ENCODE results near the gene ASXL1. TPM values are rescaled to one million over a fixed set of nuclear protein-coding genes. Genes with fewer than 3 reads are reported as not detected.

ASXL1 gene
- total RNA-seq, 1 donor from 2014 or later, result 27.5 TPM

DNA sequence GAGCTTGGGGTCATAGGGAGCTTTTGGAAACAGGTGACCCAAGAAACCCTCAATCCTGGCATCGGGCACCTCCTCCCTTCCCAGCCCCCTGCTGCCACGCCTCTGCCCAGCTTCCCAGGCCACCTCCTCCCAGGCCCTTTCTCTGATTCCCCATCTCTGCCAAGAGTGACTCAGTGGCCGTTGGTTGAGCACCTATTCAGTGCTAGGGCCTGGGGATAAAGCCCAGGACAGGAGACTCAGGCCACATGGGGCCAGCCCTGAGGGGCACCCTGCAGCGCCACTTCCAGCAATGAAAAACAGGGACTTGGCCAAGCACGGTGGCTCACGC is 110.1 kb downstream of the ASXL1 start:
- no peak for ATAC-seq

- no peak for ATAC-seq
These were observed 110.7 kb downstream of the ASXL1 start for GRCh38 chr20:32468860-32469259.

GRCh38 chr20:32470025-32470861 is 112.1 kb downstream of the ASXL1 start:
- ATAC-seq, result peak; percentile 38

DNA sequence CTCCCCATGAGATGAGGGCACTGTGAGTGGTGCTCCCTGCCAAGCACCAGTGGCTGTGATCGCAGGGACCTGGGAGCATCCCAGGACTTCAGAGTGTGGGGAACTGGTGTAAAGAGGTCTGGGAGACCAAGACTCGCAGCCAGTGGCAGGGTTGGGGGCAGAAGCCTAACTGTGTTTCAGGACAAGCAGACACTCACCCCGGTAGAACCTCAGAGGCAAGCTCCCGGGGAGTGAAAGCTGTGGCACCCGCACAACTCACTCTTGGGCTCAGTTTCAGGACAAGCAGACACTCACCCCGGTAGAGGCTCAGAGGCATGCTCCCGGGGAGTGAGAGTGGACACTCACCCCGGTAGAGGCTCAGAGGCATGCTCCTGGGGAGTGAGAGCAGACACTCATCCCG is 112.8 kb downstream of the ASXL1 start:
- no peak for ATAC-seq

DNA sequence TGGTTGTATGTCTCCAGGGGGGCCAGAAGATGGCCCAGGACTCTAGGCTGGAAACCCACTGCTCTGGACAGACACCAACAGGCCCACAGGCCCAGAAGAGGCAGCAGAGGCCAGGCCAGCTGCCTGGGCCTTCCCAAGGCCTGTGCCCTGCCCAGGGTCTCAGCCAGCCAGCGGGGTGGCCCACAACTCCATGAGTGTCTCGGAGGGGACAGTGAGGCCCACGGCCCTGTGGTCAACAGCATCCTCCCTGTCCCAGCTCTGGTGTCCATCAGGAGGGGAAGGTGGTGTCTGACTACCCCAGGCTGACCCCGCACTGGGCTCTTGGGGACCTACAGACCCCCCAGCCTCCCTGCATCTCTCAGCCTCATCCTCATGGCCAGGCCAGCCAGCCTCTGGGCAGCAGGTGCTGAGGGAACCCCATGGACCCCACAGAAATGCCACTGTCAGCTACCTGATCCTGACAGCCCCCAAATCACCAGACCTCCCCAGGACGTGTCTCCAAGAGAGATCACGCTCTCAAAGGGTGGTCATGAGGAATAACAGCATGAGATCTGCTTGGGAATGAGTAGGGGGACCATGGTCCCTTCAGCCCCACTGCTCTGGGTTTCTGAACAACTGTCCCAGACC is 114.6 kb downstream of the ASXL1 start:
- ATAC-seq, result no peak

DNA sequence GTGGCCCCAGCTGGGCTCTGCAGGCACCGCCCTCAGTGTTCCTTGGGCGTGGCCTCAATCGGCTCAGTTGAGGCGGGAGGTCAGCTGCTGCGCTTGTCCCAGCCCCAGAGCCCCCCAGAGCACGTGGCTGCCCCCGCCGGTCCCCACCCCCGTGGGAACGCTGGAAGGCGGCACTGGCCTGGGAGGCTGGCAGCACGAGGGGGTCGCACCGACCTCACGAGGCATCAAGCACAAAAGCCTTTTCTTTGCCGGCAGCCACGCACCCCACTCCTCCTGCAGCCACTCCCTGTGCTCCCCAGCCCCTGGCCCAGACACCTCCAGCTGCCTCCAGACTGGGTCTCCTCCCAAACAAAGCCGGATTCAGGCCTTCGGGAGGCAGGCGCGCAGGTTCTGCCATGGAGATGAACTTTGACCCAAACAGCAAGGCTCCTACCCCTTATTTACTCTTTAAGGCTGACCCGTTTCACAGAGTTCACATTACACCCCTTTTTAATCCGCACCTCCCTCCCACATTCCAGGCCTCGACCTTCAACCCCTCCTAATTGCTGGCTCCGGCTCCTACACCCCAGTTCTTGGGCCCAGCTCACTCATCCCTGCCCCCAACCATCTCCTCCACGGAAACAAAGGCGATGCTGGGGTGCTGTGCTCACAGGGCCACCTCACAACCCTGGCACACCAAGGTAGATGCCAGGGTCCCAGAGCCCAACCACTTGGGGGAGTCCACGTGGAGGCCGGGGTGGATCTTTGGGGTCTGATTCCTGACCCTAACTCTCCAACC is 115.3 kb downstream of the ASXL1 start:
- ATAC-seq, result no peak

DNA sequence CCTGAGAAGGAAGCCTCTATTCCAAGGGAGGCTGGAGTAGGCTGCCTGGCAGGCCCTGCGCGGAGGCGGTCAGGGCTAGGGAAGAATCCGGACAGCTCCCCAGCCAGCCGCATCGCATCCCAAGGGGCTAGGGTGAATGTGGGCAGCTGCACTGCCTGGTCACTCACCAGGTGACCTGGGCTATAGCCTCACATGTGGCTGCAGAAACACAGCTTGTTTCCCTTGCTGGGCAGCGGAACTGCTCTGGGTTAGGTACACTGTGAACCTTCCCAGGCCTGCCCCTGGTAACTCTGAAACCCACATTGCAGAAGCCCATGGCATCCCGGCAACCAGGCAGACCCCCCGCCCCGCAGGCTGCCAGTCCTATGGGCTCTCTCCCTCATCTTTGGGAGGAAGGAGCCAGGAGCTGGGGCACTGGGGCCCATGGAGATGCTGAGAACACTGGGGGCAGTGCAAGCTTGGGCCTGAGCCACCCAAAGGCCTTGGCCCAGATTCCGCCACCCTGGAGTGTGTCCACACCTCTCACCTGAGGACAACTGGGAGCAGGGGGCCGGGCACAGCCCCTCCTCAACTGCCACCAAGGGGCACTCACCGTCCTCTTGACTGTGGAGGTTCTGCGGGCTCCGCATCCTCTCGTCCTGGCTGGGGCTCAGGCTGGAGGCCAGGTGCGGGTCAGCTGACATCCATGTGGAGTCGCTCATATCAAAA is 116.0 kb downstream of the ASXL1 start:
- ATAC-seq, result no peak

- ATAC-seq, result no peak
These were observed 116.5 kb downstream of the ASXL1 start for GRCh38 chr20:32474717-32474966.

DNA sequence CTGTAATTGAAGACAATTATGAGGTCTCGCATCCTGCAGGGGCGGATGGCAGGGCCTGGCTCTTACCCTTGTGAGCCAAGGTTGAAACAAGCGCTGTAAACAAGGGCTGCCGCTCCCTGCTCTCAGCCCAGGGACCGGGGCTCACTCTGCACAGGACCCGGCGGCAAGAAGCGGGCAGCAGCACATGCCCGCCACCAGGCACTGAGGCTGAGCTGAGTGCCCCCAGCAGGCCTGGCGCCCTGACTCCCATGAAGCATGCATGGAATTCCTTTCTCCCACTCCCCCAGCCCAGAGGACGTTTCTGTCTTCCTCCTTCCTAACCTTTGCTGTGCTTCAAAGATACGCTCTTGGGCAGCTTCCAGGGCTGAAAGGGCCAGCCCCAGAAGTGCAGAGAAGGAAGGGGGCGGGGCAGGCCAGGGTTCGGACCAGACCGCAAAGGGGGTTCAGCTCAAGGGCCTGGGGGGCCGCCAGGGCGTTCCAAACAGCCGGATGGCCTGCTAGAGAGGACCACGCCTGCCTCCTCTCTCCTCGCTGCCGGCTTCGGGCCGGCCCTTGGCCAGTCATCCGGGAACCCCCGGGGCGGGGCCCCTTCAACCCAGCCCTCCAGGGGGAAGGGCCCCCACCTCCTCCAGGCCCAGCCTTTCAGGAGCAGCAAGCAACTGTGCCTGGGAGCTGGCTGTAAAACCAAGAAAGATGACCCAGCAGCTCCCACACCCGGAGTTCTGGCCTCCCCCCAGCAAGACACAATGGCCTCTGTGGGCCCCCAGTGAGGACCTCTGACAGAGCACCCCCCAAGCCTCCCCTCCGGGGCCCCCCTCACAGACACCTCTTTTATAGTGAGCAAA is 117.1 kb downstream of the ASXL1 start:
- ATAC-seq, result peak; percentile 72

DNA sequence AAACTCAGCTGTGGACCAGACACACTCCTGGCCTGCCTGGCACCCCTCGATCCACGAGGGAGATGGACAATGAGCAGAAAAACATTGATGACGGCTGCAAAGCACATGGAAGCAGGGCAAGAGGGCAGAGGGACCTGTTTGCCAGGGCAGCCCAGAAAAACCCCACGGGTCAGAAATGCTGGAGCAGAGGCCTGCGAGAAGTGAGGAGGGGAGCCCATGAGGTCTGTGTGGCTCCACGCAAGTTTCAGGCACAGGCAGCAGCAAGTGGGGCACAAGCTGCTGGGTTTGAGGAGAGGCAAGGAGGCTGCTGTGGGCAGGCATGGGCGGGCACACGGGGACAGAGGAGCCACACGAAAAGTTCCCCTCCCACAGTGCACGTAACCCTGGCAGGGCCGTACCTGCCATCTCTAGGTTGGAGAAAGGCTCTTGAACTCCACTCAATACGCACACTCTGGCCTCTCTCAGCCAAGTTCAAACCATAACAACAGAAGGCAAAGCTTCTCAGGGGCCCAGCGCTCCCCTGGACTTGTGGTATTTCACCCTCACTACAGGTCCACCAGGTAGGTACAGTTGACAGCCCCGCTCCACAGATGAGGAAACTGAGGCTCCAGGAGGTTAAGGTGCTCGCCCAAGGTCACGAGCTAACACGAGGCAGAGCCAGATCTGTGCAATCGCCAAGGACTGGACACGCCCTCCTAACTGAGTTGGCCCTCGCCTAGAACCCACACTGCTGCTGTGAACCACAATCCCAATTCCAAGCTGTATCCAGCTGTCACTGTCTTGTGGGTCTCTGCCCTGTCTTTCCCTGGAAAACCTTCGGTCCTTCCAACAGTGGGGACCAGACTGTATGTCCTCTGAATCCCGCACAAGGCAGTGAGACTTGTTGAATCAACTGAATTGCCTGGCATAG is 118.8 kb downstream of the ASXL1 start:
- no peak for ATAC-seq

DNA sequence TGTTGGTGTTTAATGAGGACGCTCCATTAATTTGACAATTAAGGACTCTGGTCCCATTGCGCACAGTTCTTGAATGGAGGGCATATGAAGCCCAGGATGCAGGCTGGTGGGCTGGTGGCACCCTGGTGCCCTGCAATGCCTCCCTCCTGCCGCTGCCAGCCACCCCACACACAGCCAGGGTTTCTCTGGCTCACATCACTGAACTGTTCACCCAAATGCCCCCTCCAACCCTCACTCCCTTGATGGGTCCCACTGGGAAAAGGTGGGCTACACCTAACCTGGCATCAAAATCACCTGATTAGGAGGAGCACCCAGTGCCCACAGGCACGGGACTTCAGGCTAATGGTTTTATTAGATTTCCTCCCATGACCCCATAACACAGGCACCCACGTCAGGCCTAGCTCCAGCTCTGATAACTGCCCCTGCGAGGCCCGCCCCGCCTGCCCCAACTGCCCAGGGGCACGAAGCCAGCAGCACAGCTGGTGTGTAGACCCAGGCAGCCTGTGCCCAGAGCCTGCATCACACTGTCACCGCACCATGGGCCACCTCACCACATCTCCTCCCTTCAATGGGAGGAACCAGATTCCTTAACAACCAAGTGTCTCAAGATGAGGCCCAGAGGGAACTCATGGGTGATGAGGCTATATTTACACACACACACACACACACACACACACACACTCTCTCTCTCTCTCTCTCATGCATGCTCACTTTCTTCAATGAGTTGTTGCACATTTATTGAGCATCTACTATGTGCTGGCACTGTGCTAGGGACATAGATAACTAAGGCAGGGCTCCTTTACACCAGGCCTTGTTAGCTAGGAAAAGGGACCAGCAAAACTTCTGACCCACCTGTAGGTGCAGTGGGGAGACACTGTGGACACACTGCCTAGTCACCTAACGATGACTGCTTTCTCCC is 119.7 kb downstream of the ASXL1 start:
- no peak for ATAC-seq

- ATAC-seq, result no peak
These were observed 120.4 kb downstream of the ASXL1 start for GRCh38 chr20:32478576-32478975.

DNA sequence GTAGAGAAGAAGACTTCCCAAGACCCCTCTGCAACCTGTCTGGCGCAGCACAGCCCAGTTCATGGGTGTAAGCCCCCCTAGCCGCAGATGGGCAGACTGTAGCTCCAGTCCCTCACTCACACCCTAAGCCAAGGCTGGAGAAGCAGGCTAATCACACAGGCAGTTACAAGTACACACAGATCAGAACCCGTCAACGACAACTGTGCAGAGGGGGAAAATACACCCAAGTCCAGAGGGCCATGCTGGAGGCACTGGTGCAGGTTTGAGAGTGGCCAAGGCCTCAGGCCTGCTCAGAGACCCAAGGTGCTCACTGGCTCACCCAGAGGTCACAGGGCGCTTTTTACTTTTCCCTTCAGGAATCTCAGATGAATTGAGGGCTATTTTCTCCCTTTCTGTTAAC is 120.9 kb downstream of the ASXL1 start:
- no peak for ATAC-seq

- ATAC-seq, result no peak
These were observed 121.6 kb downstream of the ASXL1 start for GRCh38 chr20:32479697-32480171.

DNA sequence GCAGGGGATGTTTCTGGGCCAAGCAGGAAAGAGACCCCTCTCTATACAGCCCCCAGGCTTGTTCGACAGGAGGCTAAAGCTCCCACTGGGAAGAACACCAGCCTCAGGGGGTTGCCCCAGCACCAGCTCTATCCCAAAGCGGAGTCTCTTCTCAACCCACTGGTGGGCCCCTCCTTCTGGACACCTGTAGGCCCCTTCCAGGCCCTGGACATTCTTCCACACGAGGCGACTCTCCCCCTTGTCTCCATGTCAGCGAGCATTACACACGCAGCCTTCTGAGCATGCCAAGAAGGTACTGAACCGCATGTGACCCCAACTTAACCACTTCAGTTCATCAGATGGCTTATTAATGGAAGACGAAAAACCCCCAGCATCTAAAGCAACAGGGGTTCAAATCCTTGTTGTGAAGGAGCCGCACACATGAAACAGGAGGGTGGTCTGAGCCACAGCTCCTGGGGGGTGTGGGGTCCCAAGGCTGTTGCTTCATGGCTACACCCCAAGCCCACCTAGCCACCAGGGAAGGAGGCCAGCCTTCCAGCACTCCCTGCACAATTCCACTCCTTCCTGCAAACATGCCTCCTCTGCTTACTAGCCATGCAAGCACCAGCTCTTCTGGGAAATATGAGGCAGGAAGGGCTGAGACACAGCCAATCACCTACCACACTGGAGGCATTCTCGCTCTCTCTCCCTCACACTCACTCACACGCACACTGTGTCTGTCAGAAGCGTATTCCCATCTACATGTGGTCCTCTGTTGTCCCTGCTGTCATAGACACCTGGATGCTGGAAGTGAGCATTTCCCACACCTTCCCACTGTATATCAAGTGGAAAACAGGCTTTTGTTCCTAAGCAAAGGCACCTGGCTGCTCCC is 122.5 kb downstream of the ASXL1 start:
- ATAC-seq, result no peak

DNA sequence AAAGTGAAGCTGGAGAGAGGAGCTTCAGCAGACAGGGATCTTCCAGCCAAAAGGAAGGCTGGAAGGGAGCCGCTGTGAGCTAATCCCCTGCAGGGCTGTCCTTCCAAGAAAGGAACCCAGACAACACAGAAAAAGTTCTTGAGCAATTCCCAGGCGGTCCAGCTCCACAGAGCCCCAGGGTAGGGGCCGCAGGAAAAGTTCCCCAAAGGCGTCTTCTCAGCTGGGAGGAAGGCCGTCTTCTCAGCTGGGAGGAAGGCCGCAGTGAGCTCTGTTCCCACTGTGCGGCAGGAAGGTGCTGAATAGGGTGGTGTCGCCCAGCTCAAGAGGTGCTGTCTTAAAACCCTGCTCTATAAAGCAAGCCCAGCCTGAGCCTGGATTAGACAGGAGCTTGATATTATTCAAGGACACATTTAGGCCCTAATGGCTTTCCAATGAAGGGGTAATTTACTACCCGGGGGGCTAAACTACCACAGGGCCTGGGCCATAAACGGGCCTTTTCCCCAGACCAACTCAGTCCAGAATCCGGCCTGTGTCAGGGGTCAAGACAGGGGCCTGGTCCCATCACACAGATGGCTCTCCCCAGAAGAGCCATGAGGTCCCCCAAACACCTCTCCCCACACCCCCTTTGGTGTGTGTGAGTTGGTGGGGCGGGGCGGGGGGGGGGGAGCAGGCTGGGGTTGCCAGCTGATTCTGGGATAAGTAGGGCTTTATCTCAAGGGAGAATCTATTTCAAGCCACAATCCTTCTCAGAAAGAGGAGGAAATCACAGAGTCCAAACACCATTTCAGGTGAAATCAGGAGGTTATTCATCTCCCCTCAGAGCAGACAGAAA is 123.4 kb downstream of the ASXL1 start:
- no peak for ATAC-seq

GRCh38 chr20:32482143-32482441 is 124.0 kb downstream of the ASXL1 start:
- no peak for ATAC-seq
